H1 (cell line): ENCODE results near the gene EPHB1. TPM values are rescaled to one million over a fixed set of nuclear protein-coding genes. Genes with fewer than 3 reads are reported as not detected.

Source experiments
- CTCF ChIA-PET: fragments of 300-600 bp; sonication (Branson Sonifier 250); formaldehyde crosslinking; loops from one replicate; lab custom pipeline; 2021; ENCODE audit not compliant: partially characterized antibody; lab: Charles Lee
- POLR2A ChIA-PET: fragments of 300-600 bp; sonication (Branson Sonifier 250); formaldehyde crosslinking; loops from one replicate; lab custom pipeline; 2021; ENCODE audit warnings: inconsistent platforms; ENCODE audit not compliant: partially characterized antibody; lab: Charles Lee
- DNase-seq, 2 experiments: peaks; one replicate each; pipeline versions ENCODE4 v3.0.0 to v3.0.0-alpha.2; 2010 to 2022; ENCODE audit warnings: low spot score in 2 of 2, low read depth in 1 of 2, mixed read lengths in 1 of 2
- FAIRE-seq: peaks from 2 replicates; lab custom pipeline; 2011; peaks lifted over from hg19 to GRCh38; lab: Jason Lieb, UNC
- H2AFZ ChIP-seq: 2 replicates; pipeline ENCODE4 v1.8.1; 2012; ENCODE audit warnings: low read length, inconsistent platforms
- H2AK5ac ChIP-seq: 2 replicates; pipeline ENCODE4 v1.6.1; 2013; ENCODE audit warnings: low read depth, low read length
- H2BK120ac ChIP-seq: replicated peaks from 2 replicates; pipeline ENCODE3; 2013; ENCODE audit warnings: low read depth, low read length, inconsistent platforms
- H2BK12ac ChIP-seq: 2 replicates; pipeline ENCODE4 v1.6.1; 2013; ENCODE audit warnings: low read depth, low read length
- H2BK15ac ChIP-seq: 2 replicates; pipeline ENCODE4 v1.6.1; 2013; ENCODE audit warnings: low read length
- H2BK20ac ChIP-seq: 2 replicates; pipeline ENCODE4 v1.6.1; 2013; ENCODE audit warnings: low read length
- H2BK5ac ChIP-seq: 2 replicates; pipeline ENCODE4 v1.6.1; 2013; ENCODE audit warnings: low read depth, low read length
- H3K14ac ChIP-seq: 2 replicates; pipeline ENCODE4 v1.6.1; 2013; ENCODE audit warnings: inconsistent platforms; ENCODE audit not compliant: insufficient read length
- H3K18ac ChIP-seq: 2 replicates; pipeline ENCODE4 v1.6.1; 2013; ENCODE audit warnings: low read length; ENCODE audit errors: extremely low read depth
- H3K23ac ChIP-seq: 2 replicates; pipeline ENCODE4 v1.6.1; 2013; ENCODE audit warnings: inconsistent platforms; ENCODE audit not compliant: insufficient read length
- H3K23me2 ChIP-seq: 2 replicates; pipeline ENCODE4 v1.6.1; 2013; ENCODE audit warnings: low read depth, low read length
- H3K27ac ChIP-seq: 2 replicates; pipeline ENCODE4 v1.6.1; 2011; ENCODE audit warnings: low read depth, low read length, inconsistent platforms
- H3K27me3 ChIP-seq, 4 experiments: replicated peaks in 1 of 4; 1 replicate in 1 of 4; 2 replicates in 3 of 4; pipeline versions ENCODE4 v1.6.1 to v1.8.1; 2011 to 2013; ENCODE audit warnings: low read length in 3 of 4, mild to moderate bottlenecking in 3 of 4, inconsistent platforms in 2 of 4, mixed read lengths in 2 of 4, moderate library complexity in 1 of 4; ENCODE audit not compliant: control insufficient read depth in 3 of 4, insufficient read depth in 3 of 4; ENCODE audit errors: extremely low read depth in 1 of 4
- H3K36me3 ChIP-seq, 4 experiments: 2 replicates each; pipeline versions ENCODE4 v1.6.1 to v1.8.1; 2011 to 2013; ENCODE audit warnings: mild to moderate bottlenecking in 4 of 4, low read length in 3 of 4, moderate library complexity in 2 of 4, control low read depth in 1 of 4, inconsistent platforms in 1 of 4; ENCODE audit not compliant: insufficient read depth in 4 of 4, control insufficient read depth in 2 of 4
- H3K4ac ChIP-seq: replicated peaks from 2 replicates; pipeline ENCODE3; 2013; ENCODE audit warnings: low read length, low read depth, mixed read lengths, inconsistent platforms; ENCODE audit not compliant: insufficient read length
- H3K4me1 ChIP-seq, 4 experiments: replicated peaks in 1 of 4; 1 replicate in 1 of 4; 2 replicates in 3 of 4; pipeline versions ENCODE4 v1.6.1 to v1.8.1; 2011 to 2013; ENCODE audit warnings: low read length in 3 of 4, inconsistent platforms in 2 of 4, mixed read lengths in 1 of 4; ENCODE audit not compliant: insufficient read depth in 4 of 4, control insufficient read depth in 3 of 4
- H3K4me2 ChIP-seq, 2 experiments: 2 replicates each; pipeline versions ENCODE4 v1.6.1 to v1.8.1; 2011 to 2013; ENCODE audit warnings: low read depth in 2 of 2, low read length in 2 of 2, control low read depth in 1 of 2, inconsistent platforms in 1 of 2, mild to moderate bottlenecking in 1 of 2; ENCODE audit not compliant: insufficient read depth in 1 of 2
- H3K4me3 ChIP-seq, 4 experiments: fragments of 200-600, 300-600 bp in 1 of 4; sonication (generic), shearing (Covaris generic), sonication (Bioruptor Twin) in 1 of 4; 2 replicates each; pipeline versions ENCODE4 v1.5.1 to v1.8.1; 2011 to 2016; ENCODE audit warnings: low read length in 4 of 4, low read depth in 3 of 4, control low read depth in 2 of 4, inconsistent platforms in 2 of 4, mild to moderate bottlenecking in 2 of 4, mixed read lengths in 1 of 4, moderate library complexity in 1 of 4; ENCODE audit not compliant: insufficient read depth in 2 of 4; ENCODE audit errors: extremely low read depth in 1 of 4
- H3K56ac ChIP-seq: replicated peaks from 2 replicates; pipeline ENCODE3; 2013; ENCODE audit warnings: low read depth, mild to moderate bottlenecking, mixed read lengths, low read length, inconsistent platforms; ENCODE audit not compliant: insufficient read length
- H3K79me1 ChIP-seq: 2 replicates; pipeline ENCODE4 v1.6.1; 2013; ENCODE audit warnings: low read depth, low read length, control low read depth
- H3K79me2 ChIP-seq, 2 experiments: 2 replicates each; pipeline versions ENCODE4 v1.6.1 to v1.8.1; 2012 to 2013; ENCODE audit warnings: low read length in 2 of 2, mild to moderate bottlenecking in 2 of 2, inconsistent platforms in 1 of 2; ENCODE audit not compliant: insufficient read depth in 2 of 2, control insufficient read depth in 1 of 2
- H3K9ac ChIP-seq, 4 experiments: replicated peaks in 1 of 4; 1 replicate in 1 of 4; 2 replicates in 3 of 4; pipeline versions ENCODE4 v1.6.1 to v1.8.1; 2011 to 2013; ENCODE audit warnings: low read depth in 3 of 4, low read length in 3 of 4, control low read depth in 2 of 4, mild to moderate bottlenecking in 2 of 4, moderate library complexity in 2 of 4, inconsistent platforms in 1 of 4; ENCODE audit errors: extremely low read depth in 1 of 4
- H3K9me3 ChIP-seq, 2 experiments: 2 replicates each; pipeline versions ENCODE4 v1.6.1 to v1.8.1; 2012 to 2013; ENCODE audit warnings: mild to moderate bottlenecking in 2 of 2, moderate library complexity in 2 of 2, control low read depth in 1 of 2, inconsistent platforms in 1 of 2, low read depth in 1 of 2, low read length in 1 of 2, mixed read lengths in 1 of 2; ENCODE audit not compliant: insufficient read depth in 2 of 2
- H4K20me1 ChIP-seq, 2 experiments: replicated peaks in 1 of 2; 2 replicates each; pipeline versions ENCODE3 to v1.8.1; 2011 to 2013; ENCODE audit warnings: inconsistent platforms in 2 of 2, low read length in 2 of 2, mild to moderate bottlenecking in 1 of 2; ENCODE audit not compliant: insufficient read depth in 2 of 2, control insufficient read depth in 1 of 2
- H4K5ac ChIP-seq: 2 replicates; pipeline ENCODE4 v1.6.1; 2013; ENCODE audit warnings: low read length, low read depth, mixed read lengths, inconsistent platforms; ENCODE audit not compliant: insufficient read length
- H4K8ac ChIP-seq: 2 replicates; pipeline ENCODE4 v1.8.0; 2013; ENCODE audit warnings: mild to moderate bottlenecking, moderate library complexity, low read length, inconsistent platforms; ENCODE audit not compliant: insufficient read depth; ENCODE audit errors: extremely low read depth
- H4K91ac ChIP-seq: replicated peaks from 2 replicates; pipeline ENCODE3; 2013; ENCODE audit warnings: low read length, mixed read lengths, inconsistent platforms; ENCODE audit not compliant: insufficient read length
- ASH2L ChIP-seq: fragments of 200-600, 300-600 bp; sonication (generic); IDR thresholded peaks from one replicate; pipeline ENCODE4 v1.7.1; 2017; ENCODE audit warnings: low read length
- ATF3 ChIP-seq: IDR thresholded peaks from 2 replicates; pipeline ENCODE4 v1.6.1; 2011; ENCODE audit warnings: low read depth, mild to moderate bottlenecking, low read length; ENCODE audit not compliant: insufficient read depth
- JUN ChIP-seq: IDR thresholded peaks from 2 replicates; pipeline ENCODE4 v1.6.1; 2011; ENCODE audit warnings: low read depth, mild to moderate bottlenecking, improper control_type of control experiment, low read length
- KDM1A ChIP-seq: fragments of 200-600, 300-600 bp; sonication (generic); IDR thresholded peaks from 2 replicates; pipeline ENCODE4 v1.7.1; 2016; ENCODE audit warnings: mild to moderate bottlenecking, low read length, borderline replicate concordance
- MAX ChIP-seq: IDR thresholded peaks from 2 replicates; pipeline ENCODE4 v1.6.1; 2012; ENCODE audit warnings: inconsistent platforms
- POU5F1 ChIP-seq: IDR thresholded peaks from 2 replicates; pipeline ENCODE4 v1.6.1; 2011; ENCODE audit warnings: low read depth, mild to moderate bottlenecking, low read length, moderate library complexity
- RFX5 ChIP-seq: IDR thresholded peaks from 2 replicates; pipeline ENCODE4 v1.6.1; 2011; ENCODE audit warnings: low read depth, low read length, improper control_type of control experiment, borderline replicate concordance
- TCF12 ChIP-seq: IDR thresholded peaks from 2 replicates; pipeline ENCODE4 v1.6.1; 2011; ENCODE audit warnings: low read depth, mild to moderate bottlenecking, low read length
- WGBS, 2 experiments: shearing (Covaris generic) in 1 of 2; methylation state at CpG; one replicate each; pipeline versions ENCODE4 v1.1.6 to v1.1.7; 2013 to 2015; ENCODE audit warnings: low lambda C conversion rate in 2 of 2, mixed read lengths in 2 of 2, inconsistent platforms in 1 of 2, low coverage in 1 of 2, missing lambda C conversion rate in 1 of 2; ENCODE audit not compliant: insufficient replicate concordance in 2 of 2, insufficient coverage in 1 of 2, insufficient read length in 1 of 2; ENCODE audit errors: extremely low coverage in 1 of 2, missing lambda C conversion rate in 1 of 2; 5-methylcytosine and 5-hydroxymethylcytosine counted together
- polyA plus RNA-seq, 7 experiments: library from polyadenylated mRNA; depleted of rRNA in 3 of 7; stranded (reverse) in 5 of 7; unstranded in 2 of 7; fragments of >200 nt in 5 of 7; fragments of 200-250 nt in 2 of 7; gene quantifications; 1 replicate in 5 of 7; 2 replicates in 1 of 7; 4 replicates in 1 of 7; pipeline versions ENCODE4 v1.2.1 to v1.2.3, GENCODE V29; 2011 to 2013; ENCODE audit warnings: missing spikeins in 2 of 7, mixed read lengths in 2 of 7
- total RNA-seq: library from RNA; stranded (reverse); fragmentation: NEBNext Ultra II Directional; extraction: Animal tissue kit (Norgen Biotek cat#: 25700); gene quantifications from 2 replicates; pipeline ENCODE4 v1.2.1, GENCODE V29; 2021

Gene EPHB1
- total and polyA plus RNA-seq, 2 of the 8 experiments (the other 6 are each of a cell fraction or from before 2014, with no cell fraction given): 3.5 to 5.9 TPM

- H2AFZ ChIP-seq: no peak overlapping the region
- H2AK5ac ChIP-seq: no peak overlapping the region
- no peak overlapping the region for H3K4ac ChIP-seq
- H3K9me3 ChIP-seq: no peaks in the 10 kb centered on the region
- TF ChIP-seq JUN: no peak
- TF ChIP-seq ATF3: no peak
- no peak for TF ChIP-seq TCF12
- no peak for TF ChIP-seq ASH2L
- TF ChIP-seq KDM1A: no peak
- no peak for TF ChIP-seq RFX5
- no peak for TF ChIP-seq POU5F1
- no peak for TF ChIP-seq MAX
- CTCF ChIA-PET: interaction anchor here (1.1 to 6.4 kb wide), 4 partner anchors 12 to 735 kb away, joined by 3 to 44 read pairs (median 4); no protein-coding TSS in a partner anchor
- no peak overlapping the region for H3K4me2 ChIP-seq
- H4K5ac ChIP-seq: no peak overlapping the region
- POLR2A ChIA-PET: no interaction called here
- no peaks in the 10 kb centered on the region for H3K23me2 ChIP-seq
- no peak overlapping the region for H3K4me3 ChIP-seq
- H4K8ac ChIP-seq: no peak overlapping the region
- no peaks in the 10 kb centered on the region for H3K36me3 ChIP-seq
- FAIRE-seq (no peak), DNase-seq (no peak)
- WGBS, 2 experiments: 87% methylated on average over 3 of the region's 3 CpGs; no CpG with 5 or more reads in 1 of the 2 experiments
- no peaks in the 10 kb centered on the region for H3K79me1 ChIP-seq
- no peak overlapping the region for H3K23ac ChIP-seq
- no peaks in the 10 kb centered on the region for H4K20me1 ChIP-seq
- H2BK15ac ChIP-seq: no peak overlapping the region
- no peak overlapping the region for H2BK20ac ChIP-seq
- no peak overlapping the region for H3K18ac ChIP-seq
- H3K4me1 ChIP-seq: no peaks in the 10 kb centered on the region
- no peaks in the 10 kb centered on the region for H3K79me2 ChIP-seq
- H4K91ac ChIP-seq: no peak overlapping the region
- H3K9ac ChIP-seq: no peak overlapping the region
- no peaks in the 10 kb centered on the region for H3K27me3 ChIP-seq
- H3K14ac ChIP-seq: no peak overlapping the region
- H3K56ac ChIP-seq: no peak overlapping the region
- no peak overlapping the region for H2BK5ac ChIP-seq
- no peak overlapping the region for H3K27ac ChIP-seq
- H2BK120ac ChIP-seq: no peak overlapping the region
- H2BK12ac ChIP-seq: no peak overlapping the region
Observed at GRCh38 chr3:134768116-134768515, 26.9 kb upstream of the EPHB1 start.
